HG02759 (cell line): Measurements from ENCODE around the gene DDX50.
"Not testable (repeated sequence)": the region's sequence is repeated elsewhere in the genome, so short reads cannot be mapped to it uniquely, and the experiment has no call there.

Experiments
- ATAC-seq: cut with Tn5 transposase; IDR thresholded peaks from one replicate; pipeline ENCODE4 v1.9.1; 2021; ENCODE audit warnings: mild to moderate bottlenecking, moderate library complexity; ENCODE audit not compliant: unreplicated experiment

The DDX50 gene

GRCh38 chr10:68901105-68901927 is at the start of gene DDX50:
Gene DDX50 (plus strand): TSS chr10:68901315. CDS start chr10:68901385, 70 bp downstream.
- ATAC-seq, result peak; percentile 97

GRCh38 chr10:68856352-68856751 is 44.8 kb upstream of the DDX50 start:
- no peak for ATAC-seq

- no peak for ATAC-seq
These were observed 44.1 kb upstream of the DDX50 start for GRCh38 chr10:68857005-68857404.

GRCh38 chr10:68861253-68861652 is 39.9 kb upstream of the DDX50 start:
- ATAC-seq, result no peak

- ATAC-seq, result no peak
These were observed 36.5 kb upstream of the DDX50 start for GRCh38 chr10:68864611-68865010.

- not testable (repeated sequence) for ATAC-seq
These were observed 32.9 kb upstream of the DDX50 start for GRCh38 chr10:68868173-68868572.

- ATAC-seq, result no peak
These were observed 31.5 kb upstream of the DDX50 start for GRCh38 chr10:68869623-68870022.

GRCh38 chr10:68870061-68870460 is 31.1 kb upstream of the DDX50 start:
- ATAC-seq, result no peak

GRCh38 chr10:68870545-68871104 is 30.5 kb upstream of the DDX50 start:
- no peak for ATAC-seq

GRCh38 chr10:68871105-68871711 is 29.9 kb upstream of the DDX50 start:
- no peak for ATAC-seq

GRCh38 chr10:68871731-68872342 is 29.3 kb upstream of the DDX50 start:
- ATAC-seq, result no peak

- no peak for ATAC-seq
These were observed 24.6 kb upstream of the DDX50 start for GRCh38 chr10:68876246-68877138.

GRCh38 chr10:68877482-68878110 is 23.5 kb upstream of the DDX50 start:
- no peak for ATAC-seq

GRCh38 chr10:68878496-68878895 is 22.6 kb upstream of the DDX50 start:
- no peak for ATAC-seq

- ATAC-seq, result no peak
These were observed 21.5 kb upstream of the DDX50 start for GRCh38 chr10:68879628-68880027.

GRCh38 chr10:68880181-68880580 is 20.9 kb upstream of the DDX50 start:
- no peak for ATAC-seq

GRCh38 chr10:68895041-68895440 is 6.1 kb upstream of the DDX50 start:
- ATAC-seq, result no peak

- ATAC-seq, result no peak
These were observed 3.8 kb upstream of the DDX50 start for GRCh38 chr10:68897336-68897741.

GRCh38 chr10:68899186-68899745 is 1.8 kb upstream of the DDX50 start:
- no peak for ATAC-seq
